Uterus (tissue), 2 donors: ENCODE measurements around the gene HSPA4.

Experiments used
- CTCF ChIP-seq, 4 experiments: fragments of 200-600 bp in 2 of 4; fragments of 450-650 bp in 2 of 4; sonication (generic) in 2 of 4; IDR thresholded peaks; one replicate each; pipeline ENCODE4 v1.5.1; 2016 to 2019; ENCODE audit warnings: antibody characterized with exemption in 4 of 4, mild to moderate bottlenecking in 2 of 4, moderate library complexity in 1 of 4
- POLR2A ChIP-seq, 2 donors: fragments of 450-650 bp; IDR thresholded peaks; one replicate each; pipeline ENCODE4 v1.6.1; 2016; ENCODE audit warnings: antibody characterized with exemption in 2 of 2, mild to moderate bottlenecking in 1 of 2, moderate library complexity in 1 of 2

DNA sequence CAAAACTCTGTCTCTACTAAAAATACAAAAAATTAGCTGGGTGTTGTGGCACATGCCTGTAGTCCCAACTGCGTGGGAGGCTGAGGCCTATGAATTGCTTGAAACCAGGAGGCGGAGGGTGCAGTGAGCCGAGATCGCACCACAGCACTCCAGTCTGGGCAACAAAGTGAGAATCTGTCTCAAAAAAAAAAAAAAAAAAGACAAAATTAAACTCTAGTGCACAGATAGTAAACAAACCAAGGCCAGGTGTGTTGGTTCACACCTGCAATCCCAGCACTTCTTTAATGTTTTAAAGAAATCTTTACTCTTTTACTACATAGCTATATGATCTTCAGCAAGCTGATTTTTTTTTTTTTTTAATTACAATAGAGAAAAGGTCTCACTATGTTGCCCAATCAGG is 33.8 kb upstream of the HSPA4 start:
- no peak for TF ChIP-seq POLR2A (IDR thresholded peaks at IDR 0.05)
- TF ChIP-seq CTCF (IDR thresholded peaks at IDR 0.05) = no peak
